ENCODE data around the gene HNRNPA1L2.
"Not testable (repeated sequence)": the region's sequence is repeated elsewhere in the genome, so short reads cannot be mapped to it uniquely, and the experiment has no call there.

HNRNPA1L2 gene

DNA sequence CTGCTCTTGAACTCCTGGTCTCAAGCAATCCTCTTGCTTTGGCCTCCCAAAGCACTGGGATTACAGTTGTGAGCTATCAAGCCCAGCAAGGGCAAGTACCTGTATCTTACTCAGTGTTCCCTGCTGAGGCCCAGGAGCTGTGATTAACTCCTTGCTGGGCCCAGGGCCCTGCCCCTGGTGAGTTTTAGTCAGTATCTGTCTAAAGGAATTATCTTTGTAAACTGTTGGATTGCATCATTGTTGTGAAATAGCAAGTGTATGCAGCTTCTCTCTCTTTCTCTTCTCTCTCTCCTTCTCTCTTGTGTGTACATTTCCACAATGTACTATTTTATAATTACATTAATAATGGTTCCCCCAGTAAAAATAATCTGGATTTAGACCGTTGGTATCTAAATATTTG is 35.4 kb upstream of the HNRNPA1L2 start:
- not testable (repeated sequence) for H3K4me3 ChIP-seq (ENCODE audit: low read length, poor library complexity, severe bottlenecking); H3K27me3 ChIP-seq (ENCODE audit: insufficient read depth, low read length, poor library complexity, severe bottlenecking); H3K36me3 ChIP-seq (ENCODE audit: insufficient read depth, low read length); H3K4me2 ChIP-seq (ENCODE audit: low read depth, low read length, poor library complexity, severe bottlenecking); H3K9me3 ChIP-seq (ENCODE audit: insufficient read depth, low read depth, low read length); H4K20me1 ChIP-seq (ENCODE audit: insufficient read depth, low read length, poor library complexity, severe bottlenecking); H3K9me2 ChIP-seq (replicated peaks; ENCODE audit: low read depth, low read length); H3K9ac ChIP-seq (ENCODE audit: low read depth, low read length, poor library complexity, severe bottlenecking); H3K79me2 ChIP-seq (ENCODE audit: insufficient read depth, low read length); H3K4me1 ChIP-seq (ENCODE audit: insufficient read depth, low read length, poor library complexity, severe bottlenecking); H3F3A ChIP-seq (ENCODE audit: low read depth); H2AFZ ChIP-seq (ENCODE audit: low read length)

- TF ChIP-seq, protein P1, sequence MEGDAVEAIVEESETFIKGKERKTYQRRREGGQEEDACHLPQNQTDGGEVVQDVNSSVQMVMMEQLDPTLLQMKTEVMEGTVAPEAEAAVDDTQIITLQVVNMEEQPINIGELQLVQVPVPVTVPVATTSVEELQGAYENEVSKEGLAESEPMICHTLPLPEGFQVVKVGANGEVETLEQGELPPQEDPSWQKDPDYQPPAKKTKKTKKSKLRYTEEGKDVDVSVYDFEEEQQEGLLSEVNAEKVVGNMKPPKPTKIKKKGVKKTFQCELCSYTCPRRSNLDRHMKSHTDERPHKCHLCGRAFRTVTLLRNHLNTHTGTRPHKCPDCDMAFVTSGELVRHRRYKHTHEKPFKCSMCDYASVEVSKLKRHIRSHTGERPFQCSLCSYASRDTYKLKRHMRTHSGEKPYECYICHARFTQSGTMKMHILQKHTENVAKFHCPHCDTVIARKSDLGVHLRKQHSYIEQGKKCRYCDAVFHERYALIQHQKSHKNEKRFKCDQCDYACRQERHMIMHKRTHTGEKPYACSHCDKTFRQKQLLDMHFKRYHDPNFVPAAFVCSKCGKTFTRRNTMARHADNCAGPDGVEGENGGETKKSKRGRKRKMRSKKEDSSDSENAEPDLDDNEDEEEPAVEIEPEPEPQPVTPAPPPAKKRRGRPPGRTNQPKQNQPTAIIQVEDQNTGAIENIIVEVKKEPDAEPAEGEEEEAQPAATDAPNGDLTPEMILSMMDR (conservative IDR thresholded peaks at IDR 0.05; ENCODE audit: low read length) = peak; percentile 31
- H4K20me1 ChIP-seq (ENCODE audit: insufficient read depth, low read length, poor library complexity, severe bottlenecking); H3F3A ChIP-seq (ENCODE audit: low read depth); H3K27me3 ChIP-seq (ENCODE audit: insufficient read depth, low read length, poor library complexity, severe bottlenecking); H3K4me2 ChIP-seq (ENCODE audit: low read depth, low read length, poor library complexity, severe bottlenecking); H3K79me2 ChIP-seq (ENCODE audit: insufficient read depth, low read length); H3K4me1 ChIP-seq (ENCODE audit: insufficient read depth, low read length, poor library complexity, severe bottlenecking); H3K9me3 ChIP-seq (ENCODE audit: insufficient read depth, low read depth, low read length); H3K36me3 ChIP-seq (ENCODE audit: insufficient read depth, low read length); H3K9ac ChIP-seq (ENCODE audit: low read depth, low read length, poor library complexity, severe bottlenecking); H3K4me3 ChIP-seq (ENCODE audit: low read length, poor library complexity, severe bottlenecking); H3K9me2 ChIP-seq (replicated peaks; ENCODE audit: low read depth, low read length): not testable (repeated sequence)
- H2AFZ ChIP-seq (ENCODE audit: low read length) = peak overlapping the region; percentile 84; the same call in 1 of the 2 replicates
Observed at GRCh38 chr13:52608184-52608583, 34.0 kb upstream of the HNRNPA1L2 start.

DNA sequence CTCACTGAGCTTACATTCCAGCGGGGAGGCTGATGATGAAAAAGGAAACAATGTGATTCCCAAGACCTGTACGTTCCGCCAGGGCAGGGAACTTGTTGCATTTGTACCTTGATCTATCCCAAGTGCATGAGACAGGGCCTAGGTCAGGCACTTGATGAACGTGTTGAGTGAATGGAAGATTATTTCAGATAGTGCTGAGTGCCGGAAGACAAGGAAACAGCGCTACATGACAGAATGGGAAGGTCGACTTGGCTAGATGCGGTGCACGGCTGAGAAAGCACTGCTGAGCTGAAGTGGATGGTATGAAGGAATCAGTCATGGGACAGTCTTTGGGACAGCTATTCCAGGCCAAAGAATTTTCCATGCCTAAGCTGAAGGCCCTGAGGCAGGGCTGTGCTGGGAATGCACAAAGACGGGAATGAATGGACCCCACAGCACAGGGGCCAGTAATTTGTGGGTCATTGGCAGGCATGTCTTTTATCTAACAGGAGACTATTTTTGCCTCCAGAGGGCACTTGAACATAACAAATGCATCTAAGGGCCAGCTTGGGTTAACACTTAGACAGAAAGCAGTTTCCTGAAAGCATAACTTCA is 33.1 kb upstream of the HNRNPA1L2 start:
- not testable (repeated sequence) for H3F3A ChIP-seq (ENCODE audit: low read depth); H3K9me2 ChIP-seq (replicated peaks; ENCODE audit: low read depth, low read length); H3K4me1 ChIP-seq (ENCODE audit: insufficient read depth, low read length, poor library complexity, severe bottlenecking); H3K4me2 ChIP-seq (ENCODE audit: low read depth, low read length, poor library complexity, severe bottlenecking); H2AFZ ChIP-seq (ENCODE audit: low read length); H3K79me2 ChIP-seq (ENCODE audit: insufficient read depth, low read length); H3K27me3 ChIP-seq (ENCODE audit: insufficient read depth, low read length, poor library complexity, severe bottlenecking); H3K36me3 ChIP-seq (ENCODE audit: insufficient read depth, low read length); H3K9me3 ChIP-seq (ENCODE audit: insufficient read depth, low read depth, low read length); H3K9ac ChIP-seq (ENCODE audit: low read depth, low read length, poor library complexity, severe bottlenecking); H3K4me3 ChIP-seq (ENCODE audit: low read length, poor library complexity, severe bottlenecking); H4K20me1 ChIP-seq (ENCODE audit: insufficient read depth, low read length, poor library complexity, severe bottlenecking)
- TF ChIP-seq, protein P1 (conservative IDR thresholded peaks at IDR 0.05; ENCODE audit: low read length) = peak; percentile 61

- not testable (repeated sequence) for H3K9me3 ChIP-seq (ENCODE audit: insufficient read depth, low read depth, low read length); H3K27me3 ChIP-seq (ENCODE audit: insufficient read depth, low read length, poor library complexity, severe bottlenecking); H3K9me2 ChIP-seq (replicated peaks; ENCODE audit: low read depth, low read length); H4K20me1 ChIP-seq (ENCODE audit: insufficient read depth, low read length, poor library complexity, severe bottlenecking); H3K4me2 ChIP-seq (ENCODE audit: low read depth, low read length, poor library complexity, severe bottlenecking); H3K79me2 ChIP-seq (ENCODE audit: insufficient read depth, low read length); H3K9ac ChIP-seq (ENCODE audit: low read depth, low read length, poor library complexity, severe bottlenecking); H3K4me3 ChIP-seq (ENCODE audit: low read length, poor library complexity, severe bottlenecking); H3K4me1 ChIP-seq (ENCODE audit: insufficient read depth, low read length, poor library complexity, severe bottlenecking); H2AFZ ChIP-seq (ENCODE audit: low read length); H3K36me3 ChIP-seq (ENCODE audit: insufficient read depth, low read length); H3F3A ChIP-seq (ENCODE audit: low read depth)
Observed at GRCh38 chr13:52610158-52610557, 32.1 kb upstream of the HNRNPA1L2 start.
